ENCODE results near the gene RPS19BP1. TPM values are rescaled to one million over a fixed set of nuclear protein-coding genes. Genes with fewer than 3 reads are reported as not detected.

Gene RPS19BP1
- total and polyA plus RNA-seq, 2 of the 8 experiments (the other 6 are each of a cell fraction or from before 2014, with no cell fraction given), result 77.9 to 97.9 TPM

GRCh38 chr22:39545386-39546365 lies 13.1 kb upstream of the RPS19BP1 start:
- Histone ChIP-seq H2BK120ac (replicated peaks; ENCODE audit: low read depth, low read length) (no peak overlapping the region), H3K9ac (replicated peaks in 1 of 4; ENCODE audit: extremely low read depth in 1 of 4, low read depth in 3 of 4, low read length in 3 of 4) (no peak overlapping the region), H3K14ac (ENCODE audit: insufficient read length) (no peak overlapping the region), H3K4me1 (replicated peaks in 1 of 4; ENCODE audit: control insufficient read depth in 3 of 4, insufficient read depth in 4 of 4, low read length in 3 of 4) (no peaks in the 10 kb centered on the region; a peak in 1 of 7 replicates), H3K4ac (replicated peaks; ENCODE audit: insufficient read length, low read depth, low read length) (no peak overlapping the region), H3K79me1 (ENCODE audit: low read depth, low read length) (no peaks in the 10 kb centered on the region), H3K36me3 (ENCODE audit: control insufficient read depth in 2 of 4, insufficient read depth in 4 of 4, low read length in 3 of 4) (no peaks in the 10 kb centered on the region), H3K27ac (ENCODE audit: low read depth, low read length) (no peak overlapping the region), H3K9me3 (ENCODE audit: insufficient read depth in 2 of 2, low read depth in 1 of 2, low read length in 1 of 2) (no peaks in the 10 kb centered on the region), H3K23ac (ENCODE audit: insufficient read length) (no peak overlapping the region), H3K23me2 (ENCODE audit: low read depth, low read length) (no peaks in the 10 kb centered on the region; the same call in 1 of the 2 replicates), H3K18ac (ENCODE audit: extremely low read depth, low read length) (peak overlapping the region; percentile 48; the same call in 1 of the 2 replicates), H3K79me2 (ENCODE audit: control insufficient read depth in 1 of 2, insufficient read depth in 2 of 2, low read length in 2 of 2) (no peaks in the 10 kb centered on the region), H4K20me1 (replicated peaks in 1 of 2; ENCODE audit: control insufficient read depth in 1 of 2, insufficient read depth in 2 of 2, low read length in 2 of 2) (peaks cover 0 to 3% of the 10 kb centered on the region in 2 experiments), H2BK12ac (ENCODE audit: low read depth, low read length) (no peak overlapping the region), H4K91ac (replicated peaks; ENCODE audit: insufficient read length, low read length) (no peak overlapping the region), H3K4me2 (ENCODE audit: insufficient read depth in 1 of 2, low read depth in 2 of 2, low read length in 2 of 2) (no peak overlapping the region), H2AFZ (ENCODE audit: low read length) (no peak overlapping the region), H4K5ac (ENCODE audit: insufficient read length, low read depth, low read length) (no peak overlapping the region), H2BK20ac (ENCODE audit: low read length) (no peak overlapping the region), H3K56ac (replicated peaks; ENCODE audit: insufficient read length, low read depth, low read length) (no peak overlapping the region), H2BK5ac (ENCODE audit: low read depth, low read length) (no peak overlapping the region), H2AK5ac (ENCODE audit: low read depth, low read length) (no peak overlapping the region), H4K8ac (ENCODE audit: extremely low read depth, insufficient read depth, low read length) (no peak overlapping the region), H3K4me3 (ENCODE audit: extremely low read depth in 1 of 4, insufficient read depth in 2 of 4, low read depth in 3 of 4, low read length in 4 of 4) (no peak overlapping the region), H2BK15ac (ENCODE audit: low read length) (no peak overlapping the region), H3K27me3 (replicated peaks in 1 of 4; ENCODE audit: control insufficient read depth in 3 of 4, extremely low read depth in 1 of 4, insufficient read depth in 3 of 4, low read length in 3 of 4) (peaks cover 0 to 15% (median 11%) of the 10 kb centered on the region in 4 experiments; a peak in 6 of 7 replicates)
- DNase-seq (ENCODE audit: low read depth in 1 of 2, low spot score in 2 of 2) (peak in 1 of 2 experiments; percentile 92), FAIRE-seq (peak; percentile 68)
- ChIA-PET POLR2A (ENCODE audit: partially characterized antibody) (interaction anchor here (0.6 to 1.2 kb wide), 2 partner anchors 29 to 211 kb away, joined by 3 read pairs; no protein-coding TSS in a partner anchor), CTCF (ENCODE audit: partially characterized antibody) (interaction anchor here (0.8 to 8.2 kb wide), 14 partner anchors 9 to 490 kb away, joined by 3 to 50 read pairs (median 5); no protein-coding TSS in a partner anchor)
- WGBS, 2 experiments (ENCODE audit: extremely low coverage in 1 of 2, insufficient coverage in 1 of 2, insufficient read length in 1 of 2, insufficient replicate concordance in 2 of 2, low coverage in 1 of 2, low lambda C conversion rate in 2 of 2, missing lambda C conversion rate in 1 of 2), result 41% methylated on average over 39 of the region's 39 CpGs; no CpG with 5 or more reads in 1 of the 2 experiments
- TF ChIP-seq EGR1 (IDR thresholded peaks at IDR 0.05; ENCODE audit: borderline replicate concordance, low read depth, low read length), result no peak
- no peak for TF ChIP-seq KDM5A (IDR thresholded peaks at IDR 0.05; ENCODE audit: low read length)
- no peak for TF ChIP-seq ATF3 (IDR thresholded peaks at IDR 0.05; ENCODE audit: insufficient read depth, low read depth, low read length)
- TF ChIP-seq CHD1 (IDR thresholded peaks at IDR 0.05; ENCODE audit: low read depth, low read length), result no peak
- TF ChIP-seq NRF1 (IDR thresholded peaks at IDR 0.05; ENCODE audit: low read depth, low read length), result no peak
- peak; percentile 43; the same call in 1 of the 2 replicates for TF ChIP-seq GABPA (IDR thresholded peaks at IDR 0.05; ENCODE audit: borderline replicate concordance, insufficient read depth, low read length)
- TF ChIP-seq SIRT6 (IDR thresholded peaks at IDR 0.05; ENCODE audit: low read length), result no peak
- TF ChIP-seq BACH1 (IDR thresholded peaks at IDR 0.05; ENCODE audit: low read length), result no peak
